ENCODE data around the gene NOX1. TPM values are rescaled to one million over a fixed set of nuclear protein-coding genes. Genes with fewer than 3 reads are reported as not detected.
"Not testable (repeated sequence)": the region's sequence is repeated elsewhere in the genome, so short reads cannot be mapped to it uniquely, and the experiment has no call there.

NOX1 gene
- total and polyA plus RNA-seq, 12 donors = 0.07 to 0.16 TPM; not detected in 10

DNA sequence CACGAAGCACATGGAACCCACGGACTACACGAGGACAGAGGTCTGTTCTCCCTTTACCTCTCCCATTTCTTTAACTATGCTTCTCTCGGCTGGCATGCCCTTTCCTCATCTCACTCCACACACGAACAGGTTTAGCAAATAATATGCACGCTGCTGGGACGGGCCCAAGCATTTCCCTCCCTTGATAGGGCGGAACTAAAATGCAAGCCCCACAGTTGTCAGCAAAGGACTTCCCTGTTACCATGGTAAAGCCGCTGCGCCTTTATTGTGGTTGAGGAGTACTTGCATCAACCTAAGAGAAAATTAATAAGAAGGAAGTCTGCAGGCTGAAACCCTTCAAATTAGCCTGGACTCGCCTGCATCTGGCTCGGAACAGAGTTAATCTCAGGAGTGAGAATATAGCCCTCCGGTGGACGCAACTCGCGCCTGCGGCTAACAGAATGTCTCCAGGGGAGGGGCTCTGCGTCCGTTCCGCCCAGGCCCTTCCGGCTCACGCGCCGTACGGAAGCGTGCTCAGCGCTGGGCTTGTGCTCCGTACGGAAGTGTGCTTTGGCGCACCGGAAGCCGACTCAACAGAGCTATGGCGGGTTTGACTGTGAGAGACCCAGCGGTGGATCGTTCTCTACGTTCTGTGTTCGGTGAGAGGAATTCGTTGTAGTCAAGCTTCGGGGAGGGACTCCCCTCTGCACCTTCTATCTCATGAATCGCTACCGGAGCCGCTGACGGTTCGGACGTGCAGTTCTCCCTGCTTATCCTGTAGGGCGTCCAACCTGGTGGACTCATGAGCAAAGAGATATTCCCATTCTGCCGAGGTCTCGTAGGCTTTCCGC, 54.1 kb downstream of the NOX1 start, which contains the start of gene CSTF2:
Gene CSTF2, plus strand, starts transcription at position 555 of the 830 bp plus-strand sequence. Its CDS starts 26 bp downstream, at position 581.
- DNase-seq = peak; percentile 72 to 85 (median 78)
- peak within 1 kb of the TSS in 2 of 5 donors; percentile 31 to 53 for H3K27ac ChIP-seq
- H3K27me3 ChIP-seq = peaks cover 7% of the 10 kb centered on the region
- H3K9me3 ChIP-seq (replicated peaks in 1 of 3) = no peaks in the 10 kb centered on the region
- TF ChIP-seq CTCF (IDR thresholded peaks at IDR 0.05) = peak in 3 of 6 experiments; percentile 11 to 33 (median 27)
- TF ChIP-seq POLR2A (IDR thresholded peaks at IDR 0.05) = no peak
- peak within 1 kb of the TSS; percentile 33 to 71 (median 53) for H3K4me3 ChIP-seq
- H3K36me3 ChIP-seq (replicated peaks in 1 of 2) = peaks cover 0 to 3% of the 10 kb centered on the region in 2 donors
- intact Hi-C loops (cut with DNase I) = no loop called here
- 0 to 36% (median 17%) methylated on average over 7 to 49 of the region's 49 CpGs for WGBS, 4 donors
- peaks cover 0 to 7% of the 10 kb centered on the region in 2 donors for H3K4me1 ChIP-seq (replicated peaks in 1 of 2)

DNA sequence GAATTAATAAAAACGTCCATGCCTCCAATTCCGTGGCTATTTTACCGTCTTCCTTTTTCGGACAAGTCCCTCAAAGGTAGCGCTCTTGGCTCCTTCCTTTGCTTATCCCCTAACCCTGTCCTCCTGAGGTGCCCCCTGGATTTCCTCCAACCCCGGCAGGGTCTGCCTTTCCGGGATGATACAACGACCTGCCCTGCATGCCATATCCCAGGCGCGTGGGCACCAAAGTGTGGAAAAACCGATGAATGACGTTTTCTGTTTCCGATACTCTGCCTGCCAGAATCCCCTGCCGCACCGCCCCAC, 54.7 kb downstream of the NOX1 start:
- WGBS, 4 donors = 10 to 48% (median 27%) methylated on average over 15 of the region's 15 CpGs
- H3K9me3 ChIP-seq (replicated peaks in 1 of 3) = no peaks in the 10 kb centered on the region
- peak overlapping the region in 3 of 4 donors; percentile 50 to 71 (median 56) for H3K4me3 ChIP-seq
- H3K36me3 ChIP-seq (replicated peaks in 1 of 2) = peaks cover 0 to 3% of the 10 kb centered on the region in 2 donors
- peaks cover 0 to 7% of the 10 kb centered on the region in 2 donors for H3K4me1 ChIP-seq (replicated peaks in 1 of 2)
- H3K27me3 ChIP-seq = peaks cover 11% of the 10 kb centered on the region
- peak in 2 of 7 donors; percentile 9 to 18 for DNase-seq
- H3K27ac ChIP-seq = peak overlapping the region in 1 of 5 donors; percentile 53
- no peak for TF ChIP-seq CTCF (IDR thresholded peaks at IDR 0.05)
- TF ChIP-seq POLR2A (IDR thresholded peaks at IDR 0.05) = no peak
- intact Hi-C loops (cut with DNase I) = no loop called here

- TF ChIP-seq CTCF (IDR thresholded peaks at IDR 0.05) (no peak), POLR2A (IDR thresholded peaks at IDR 0.05) (no peak)
Measured at GRCh38 chrX:100817340-100817739, 56.8 kb downstream of the NOX1 start.

GRCh38 chrX:100812216-100813158, 61.7 kb downstream of the NOX1 start:
- Histone ChIP-seq H3K4me1 (replicated peaks in 1 of 2) (no peaks in the 10 kb centered on the region), H3K27ac (no peak overlapping the region), H3K27me3 (peaks cover 23% of the 10 kb centered on the region), H3K36me3 (replicated peaks in 1 of 2) (no peaks in the 10 kb centered on the region), H3K4me3 (no peak overlapping the region), H3K9me3 (replicated peaks in 1 of 3) (no peaks in the 10 kb centered on the region)
- DNase-seq = no peak
- TF ChIP-seq POLR2A (IDR thresholded peaks at IDR 0.05) (no peak), CTCF (IDR thresholded peaks at IDR 0.05) (no peak)
- WGBS, 4 donors = 42 to 54% (median 45%) methylated on average over 10 to 12 of the region's 12 CpGs
- intact Hi-C loops (cut with DNase I) = no loop called here

More at GRCh38 chrX:100817340-100817739, 56.8 kb downstream of the NOX1 start:
- H3K27ac ChIP-seq = no peak overlapping the region
- peaks cover 18% of the 10 kb centered on the region for H3K27me3 ChIP-seq
- no peaks in the 10 kb centered on the region for H3K36me3 ChIP-seq (replicated peaks in 1 of 2)
- no peaks in the 10 kb centered on the region for H3K9me3 ChIP-seq (replicated peaks in 1 of 3)
- peaks cover 0 to 7% of the 10 kb centered on the region in 2 donors for H3K4me1 ChIP-seq (replicated peaks in 1 of 2)
- DNase-seq = no peak
- no peak overlapping the region for H3K4me3 ChIP-seq
- 53 to 60% (median 54%) methylated on average over 2 of the region's 2 CpGs for WGBS, 4 donors
- intact Hi-C loops (cut with DNase I) = no loop called here

GRCh38 chrX:100808265-100808664, 65.9 kb downstream of the NOX1 start:
- DNase-seq; intact Hi-C loops (cut with DNase I); H3K27ac ChIP-seq; H3K36me3 ChIP-seq (replicated peaks in 1 of 2); H3K4me1 ChIP-seq (replicated peaks in 1 of 2); H3K4me3 ChIP-seq; H3K9me3 ChIP-seq (replicated peaks in 1 of 3): not testable (repeated sequence)
- whole genome bisulfite sequencing, 4 donors = 74 to 85% (median 82%) methylated on average over 7 of the region's 7 CpGs
- peaks cover 10% of the 10 kb centered on the region for H3K27me3 ChIP-seq

Data from adrenal gland (tissue), 12 donors.